ENCODE data around the gene MMRN2.
"Not testable (repeated sequence)": the region's sequence is repeated elsewhere in the genome, so short reads cannot be mapped to it uniquely, and the experiment has no call there.

The MMRN2 gene

DNA sequence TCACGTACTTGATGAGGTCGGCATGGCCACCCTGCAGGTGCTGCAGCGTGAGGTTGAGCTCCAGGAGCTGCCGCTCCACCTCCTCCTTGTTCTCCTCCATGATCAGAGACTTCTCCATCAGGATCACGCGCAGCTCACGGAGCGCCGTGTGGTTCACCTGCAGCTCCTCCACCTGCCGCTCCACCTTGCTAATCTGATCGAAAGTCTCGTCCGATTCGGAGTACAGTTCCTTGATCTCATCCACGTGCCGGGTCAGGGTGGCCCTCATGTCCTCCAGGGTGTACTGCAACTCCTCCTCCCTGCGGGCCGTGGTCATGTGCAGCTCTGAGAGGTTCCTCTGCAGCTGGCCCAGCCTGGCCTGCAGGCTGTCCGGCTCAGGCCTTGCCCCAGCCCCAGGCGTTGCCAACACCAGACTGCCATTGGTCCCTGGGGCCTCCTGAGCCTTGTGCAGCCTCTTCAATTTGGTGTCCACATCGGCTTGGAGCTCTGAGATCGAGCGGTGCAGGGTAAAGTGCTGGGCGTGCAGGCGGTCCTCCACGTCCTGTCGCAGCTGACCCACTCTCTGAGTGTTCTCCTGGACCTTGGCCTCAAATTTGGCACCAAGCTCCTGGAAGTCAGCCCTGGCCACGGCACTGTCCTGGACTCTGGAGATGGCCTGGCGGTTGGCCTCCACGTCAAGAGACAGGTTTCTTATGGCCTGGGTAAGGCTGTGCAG is 13.9 kb downstream of the MMRN2 start:
- Histone ChIP-seq H3K4me1 (ENCODE audit: insufficient read depth, low read length) (no peaks in the 10 kb centered on the region), H3K27me3 (ENCODE audit: insufficient read depth, low read length) (no peaks in the 10 kb centered on the region), H3K36me3 (ENCODE audit: insufficient read depth, low read depth, low read length) (no peaks in the 10 kb centered on the region), H3K27ac (ENCODE audit: low read length) (no peak overlapping the region), H3K9me3 (ENCODE audit: insufficient read depth, low read depth, low read length) (no peaks in the 10 kb centered on the region), H3K9ac (ENCODE audit: low read depth, low read length) (no peak overlapping the region), H3K4me3 (ENCODE audit: low read length) (no peak overlapping the region)

DNA sequence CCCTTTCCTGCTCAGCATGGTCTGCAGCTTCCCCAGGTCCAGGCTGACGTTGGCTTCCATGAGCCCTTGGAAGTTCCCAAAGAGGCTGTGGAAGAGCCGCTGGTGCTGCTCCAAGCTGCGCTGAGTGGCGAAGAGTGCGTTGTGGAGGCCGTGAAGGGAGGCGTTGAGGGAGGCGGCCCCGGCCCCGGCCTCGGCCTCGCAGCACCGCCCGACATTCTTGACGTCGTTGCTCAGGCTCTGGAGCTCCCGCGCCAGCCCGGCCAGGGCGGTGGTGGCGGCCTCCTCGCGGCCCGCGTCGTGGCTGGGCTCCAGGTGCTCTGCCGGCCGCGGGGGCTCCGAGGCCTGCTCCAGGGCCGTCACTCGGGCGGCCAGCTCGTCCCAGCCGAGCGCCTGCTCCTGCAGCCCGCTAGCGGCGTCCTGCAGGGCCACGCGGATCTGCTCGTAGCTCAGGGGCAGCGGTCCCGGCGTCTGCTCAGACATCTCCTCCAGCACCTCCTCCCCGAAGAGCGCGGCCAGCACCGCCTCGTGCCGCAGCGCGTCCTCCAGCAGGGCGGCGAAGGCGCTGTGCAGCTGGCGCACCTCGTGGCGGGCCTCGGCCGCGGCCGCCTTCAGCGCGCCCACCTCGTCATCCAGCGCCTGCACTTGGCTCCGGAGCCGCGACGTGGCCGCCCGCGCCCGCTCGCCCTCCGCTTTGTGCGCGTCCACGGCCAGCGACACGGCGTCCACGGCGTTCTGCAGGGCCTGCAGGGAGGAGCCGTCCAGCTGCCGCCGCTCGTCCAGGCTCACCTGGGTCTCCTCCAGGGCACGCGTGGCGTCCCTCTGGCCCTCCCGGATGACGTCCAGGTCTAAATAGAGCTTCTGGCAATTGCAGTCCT is 14.7 kb downstream of the MMRN2 start:
- Histone ChIP-seq H3K9ac (ENCODE audit: low read depth, low read length) (no peak overlapping the region), H3K4me1 (ENCODE audit: insufficient read depth, low read length) (no peaks in the 10 kb centered on the region), H3K27me3 (ENCODE audit: insufficient read depth, low read length) (no peaks in the 10 kb centered on the region), H3K27ac (ENCODE audit: low read length) (no peak overlapping the region), H3K9me3 (ENCODE audit: insufficient read depth, low read depth, low read length) (no peaks in the 10 kb centered on the region), H3K4me3 (ENCODE audit: low read length) (no peak overlapping the region), H3K36me3 (ENCODE audit: insufficient read depth, low read depth, low read length) (no peaks in the 10 kb centered on the region)

DNA sequence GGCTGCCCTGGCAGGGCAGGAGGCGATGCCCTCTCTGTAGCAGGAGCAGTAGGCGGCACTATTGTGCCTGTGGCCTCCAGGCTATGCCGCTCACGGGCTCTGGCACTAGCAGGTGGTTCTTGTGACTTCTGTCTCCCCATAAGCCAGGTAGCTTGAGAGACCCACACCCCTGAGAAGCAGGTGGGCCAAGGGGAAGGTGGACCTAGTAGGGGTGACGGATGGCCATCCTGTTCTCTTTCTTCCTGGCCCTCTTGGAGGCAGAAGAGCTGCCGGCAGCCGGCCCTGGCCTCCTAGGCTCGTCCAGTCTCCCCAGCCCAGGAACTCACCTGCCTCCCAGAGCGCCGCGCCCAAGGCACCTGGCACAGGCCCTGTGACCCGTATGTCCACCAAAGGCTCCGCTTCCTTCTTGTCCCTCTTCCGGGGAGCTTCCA is 15.4 kb downstream of the MMRN2 start:
- no peak overlapping the region for H3K27ac ChIP-seq (ENCODE audit: low read length)
- no peaks in the 10 kb centered on the region for H3K9me3 ChIP-seq (ENCODE audit: insufficient read depth, low read depth, low read length)
- no peak overlapping the region for H3K9ac ChIP-seq (ENCODE audit: low read depth, low read length)
- H3K27me3 ChIP-seq (ENCODE audit: insufficient read depth, low read length): no peaks in the 10 kb centered on the region
- no peak overlapping the region for H3K4me3 ChIP-seq (ENCODE audit: low read length)
- no peaks in the 10 kb centered on the region for H3K36me3 ChIP-seq (ENCODE audit: insufficient read depth, low read depth, low read length)
- no peaks in the 10 kb centered on the region for H3K4me1 ChIP-seq (ENCODE audit: insufficient read depth, low read length)

DNA sequence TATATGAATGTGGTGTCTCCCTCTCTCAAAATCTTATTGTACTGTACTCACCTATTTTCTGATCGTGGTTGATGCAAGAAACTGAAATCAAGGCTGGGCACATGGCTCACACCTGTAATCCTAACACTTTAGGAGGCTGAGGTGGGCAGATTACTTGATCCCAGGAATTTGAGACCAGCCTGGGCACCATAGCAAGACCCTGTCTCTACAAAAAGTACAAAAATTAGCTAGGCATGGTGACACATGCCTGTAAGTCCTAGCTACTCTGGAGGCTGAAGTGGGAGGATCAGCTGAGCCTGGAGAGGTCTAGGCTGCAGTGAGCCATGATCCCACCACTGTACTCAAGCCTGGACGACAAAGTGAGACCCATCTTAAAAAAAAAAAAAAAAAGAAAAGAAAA is 16.0 kb downstream of the MMRN2 start:
- Histone ChIP-seq H3K27ac (ENCODE audit: low read length) (no peak overlapping the region), H3K4me3 (ENCODE audit: low read length) (no peak overlapping the region), H3K9ac (ENCODE audit: low read depth, low read length) (no peak overlapping the region), H3K9me3 (ENCODE audit: insufficient read depth, low read depth, low read length) (no peaks in the 10 kb centered on the region), H3K36me3 (ENCODE audit: insufficient read depth, low read depth, low read length) (no peaks in the 10 kb centered on the region), H3K4me1 (ENCODE audit: insufficient read depth, low read length) (no peaks in the 10 kb centered on the region), H3K27me3 (ENCODE audit: insufficient read depth, low read length) (no peaks in the 10 kb centered on the region)

DNA sequence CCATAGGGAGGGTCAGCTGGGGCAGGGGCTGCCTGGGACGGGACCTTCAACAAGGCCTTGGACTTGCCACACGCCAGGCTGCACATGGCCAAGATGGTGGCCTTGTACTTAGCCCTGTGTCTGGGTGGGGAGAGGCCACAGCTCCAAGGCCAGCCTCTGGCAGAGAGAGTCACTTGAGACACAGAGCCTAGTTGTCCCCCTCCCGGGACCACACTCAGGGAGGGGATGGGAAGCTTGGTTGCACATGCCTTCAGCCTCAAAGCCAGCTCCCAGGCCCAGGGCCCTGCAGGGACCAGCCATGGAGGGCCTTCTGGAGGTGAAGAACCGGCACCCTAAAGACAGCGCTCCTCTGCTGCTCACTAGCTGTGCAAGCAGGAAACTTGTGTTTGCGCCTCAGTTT is 16.7 kb downstream of the MMRN2 start:
- Histone ChIP-seq H3K27ac (ENCODE audit: low read length) (no peak overlapping the region), H3K9ac (ENCODE audit: low read depth, low read length) (no peak overlapping the region), H3K27me3 (ENCODE audit: insufficient read depth, low read length) (no peaks in the 10 kb centered on the region), H3K9me3 (ENCODE audit: insufficient read depth, low read depth, low read length) (no peaks in the 10 kb centered on the region), H3K4me3 (ENCODE audit: low read length) (no peak overlapping the region), H3K4me1 (ENCODE audit: insufficient read depth, low read length) (no peaks in the 10 kb centered on the region), H3K36me3 (ENCODE audit: insufficient read depth, low read depth, low read length) (no peaks in the 10 kb centered on the region)

DNA sequence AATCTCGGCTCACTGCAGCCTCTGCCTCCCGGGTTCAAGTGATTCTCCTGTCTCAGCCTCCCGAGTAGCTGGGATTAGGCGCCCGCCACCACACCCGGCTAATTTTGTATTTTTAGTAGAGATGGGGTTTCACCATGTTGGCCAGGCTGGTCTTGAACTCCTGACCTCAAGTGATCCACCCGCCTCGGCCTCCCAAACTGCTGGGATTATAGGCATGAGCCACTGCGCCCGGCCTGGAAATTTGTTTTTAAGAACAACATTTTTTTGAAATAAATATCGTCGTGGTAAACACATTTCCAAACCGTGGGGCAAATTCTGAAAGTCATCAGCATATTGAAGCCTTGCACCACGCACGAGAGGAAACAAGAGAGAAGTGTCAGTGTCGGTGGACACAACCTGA is 17.3 kb downstream of the MMRN2 start:
- H3K27me3 ChIP-seq (ENCODE audit: insufficient read depth, low read length); H3K9ac ChIP-seq (ENCODE audit: low read depth, low read length); H3K4me3 ChIP-seq (ENCODE audit: low read length); H3K27ac ChIP-seq (ENCODE audit: low read length); H3K4me1 ChIP-seq (ENCODE audit: insufficient read depth, low read length); H3K9me3 ChIP-seq (ENCODE audit: insufficient read depth, low read depth, low read length); H3K36me3 ChIP-seq (ENCODE audit: insufficient read depth, low read depth, low read length): not testable (repeated sequence)

DNA sequence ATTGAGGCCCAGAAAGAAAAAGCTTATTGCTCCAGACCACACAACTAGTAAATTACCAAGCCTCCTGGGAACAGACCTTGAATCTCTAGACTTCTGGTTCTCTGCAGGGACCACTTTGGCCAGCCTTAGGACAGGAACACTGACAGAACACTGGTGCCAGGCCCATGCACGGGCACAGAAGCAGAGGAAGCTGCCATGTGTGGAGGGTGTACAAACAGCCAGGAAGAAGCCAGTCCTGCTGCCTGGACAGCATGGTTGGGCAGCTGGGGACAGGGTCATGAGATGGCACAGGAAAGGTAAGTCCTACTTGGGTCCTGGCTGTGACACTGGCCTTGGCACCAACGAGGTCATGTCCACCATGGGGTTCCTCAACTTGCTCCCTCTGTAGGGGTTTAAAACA is 19.2 kb downstream of the MMRN2 start:
- Histone ChIP-seq H3K9me3 (ENCODE audit: insufficient read depth, low read depth, low read length) (no peaks in the 10 kb centered on the region), H3K36me3 (ENCODE audit: insufficient read depth, low read depth, low read length) (no peaks in the 10 kb centered on the region), H3K4me1 (ENCODE audit: insufficient read depth, low read length) (no peaks in the 10 kb centered on the region), H3K27me3 (ENCODE audit: insufficient read depth, low read length) (no peaks in the 10 kb centered on the region), H3K27ac (ENCODE audit: low read length) (no peak overlapping the region), H3K9ac (ENCODE audit: low read depth, low read length) (no peak overlapping the region), H3K4me3 (ENCODE audit: low read length) (no peak overlapping the region)

DNA sequence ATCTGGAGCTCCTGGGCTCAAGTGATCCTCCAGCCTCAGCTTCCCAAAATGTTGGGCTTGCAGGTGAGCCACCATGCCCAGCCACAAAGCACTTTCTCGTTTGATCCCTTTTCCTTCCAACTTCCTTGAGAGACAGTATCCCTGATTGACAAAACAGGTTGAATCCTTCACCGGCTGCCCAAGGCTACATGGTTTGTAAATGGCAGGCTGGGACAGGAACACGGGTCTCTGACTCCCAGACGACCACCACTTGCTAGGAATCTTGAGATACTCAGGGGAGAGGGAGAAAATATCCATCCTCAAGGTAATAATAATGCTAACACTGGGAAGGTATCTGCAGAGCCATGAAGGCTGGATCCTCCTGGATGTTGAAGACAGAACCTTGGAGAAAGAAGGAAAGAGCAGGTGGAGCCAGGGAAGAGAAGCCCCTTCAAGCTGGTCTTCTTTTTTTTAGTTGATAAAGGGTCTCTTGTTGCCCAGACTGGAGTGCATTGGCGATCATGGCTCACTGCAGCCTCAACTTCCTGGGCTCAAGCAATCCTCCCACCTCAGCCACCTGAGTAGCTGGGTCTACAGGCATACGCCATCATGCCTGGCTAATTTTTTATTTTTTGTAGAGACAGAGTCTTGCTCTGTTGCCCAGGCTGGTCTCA is 19.8 kb downstream of the MMRN2 start:
- no peaks in the 10 kb centered on the region for H3K9me3 ChIP-seq (ENCODE audit: insufficient read depth, low read depth, low read length)
- no peak overlapping the region for H3K9ac ChIP-seq (ENCODE audit: low read depth, low read length)
- H3K27ac ChIP-seq (ENCODE audit: low read length): no peak overlapping the region
- H3K27me3 ChIP-seq (ENCODE audit: insufficient read depth, low read length): no peaks in the 10 kb centered on the region
- H3K4me3 ChIP-seq (ENCODE audit: low read length): no peak overlapping the region
- no peaks in the 10 kb centered on the region for H3K4me1 ChIP-seq (ENCODE audit: insufficient read depth, low read length)
- no peaks in the 10 kb centered on the region for H3K36me3 ChIP-seq (ENCODE audit: insufficient read depth, low read depth, low read length)

DNA sequence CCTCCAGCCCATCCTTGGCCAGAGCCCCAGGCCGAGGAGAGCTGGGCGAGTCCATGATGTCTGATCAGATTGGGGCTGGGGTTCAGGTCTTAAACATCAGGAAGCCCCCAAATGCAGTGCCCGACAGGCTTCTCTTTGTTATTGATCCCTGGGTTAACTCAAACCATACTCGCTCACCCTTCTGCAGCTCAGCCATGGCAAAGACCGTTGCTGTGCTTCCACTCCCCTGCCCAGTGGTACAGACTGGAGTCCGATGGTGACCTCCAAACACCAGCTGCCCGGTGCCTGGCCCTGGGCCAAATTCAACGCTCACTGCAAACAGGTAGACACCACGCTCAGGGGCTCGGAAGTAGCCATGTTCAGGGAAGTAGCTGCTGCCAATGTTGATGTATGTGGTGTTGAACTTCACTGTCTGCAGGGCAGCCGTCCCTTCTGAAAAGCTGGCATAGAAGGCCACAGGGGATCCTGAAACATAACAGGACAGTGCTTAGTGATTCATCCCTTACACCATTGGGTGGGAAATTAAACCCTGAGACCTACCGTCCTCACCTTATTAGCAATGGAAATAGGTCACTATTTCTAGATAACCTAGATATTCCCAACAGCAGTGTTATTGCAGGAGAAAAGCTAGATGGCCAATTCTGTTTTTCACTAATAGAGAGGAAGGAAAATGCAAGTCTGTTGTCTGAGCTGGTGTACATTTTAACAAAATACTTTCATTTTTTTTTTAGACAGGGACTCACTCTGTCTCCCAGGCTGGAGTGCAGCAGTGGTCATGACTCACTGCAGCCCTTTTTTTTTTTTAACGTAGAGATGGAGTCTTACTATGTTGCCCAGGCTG is 20.5 kb downstream of the MMRN2 start:
- Histone ChIP-seq H3K4me3 (ENCODE audit: low read length) (no peak overlapping the region), H3K4me1 (ENCODE audit: insufficient read depth, low read length) (no peaks in the 10 kb centered on the region), H3K9ac (ENCODE audit: low read depth, low read length) (no peak overlapping the region), H3K27ac (ENCODE audit: low read length) (no peak overlapping the region), H3K9me3 (ENCODE audit: insufficient read depth, low read depth, low read length) (no peaks in the 10 kb centered on the region), H3K36me3 (ENCODE audit: insufficient read depth, low read depth, low read length) (no peaks in the 10 kb centered on the region), H3K27me3 (ENCODE audit: insufficient read depth, low read length) (no peaks in the 10 kb centered on the region)

DNA sequence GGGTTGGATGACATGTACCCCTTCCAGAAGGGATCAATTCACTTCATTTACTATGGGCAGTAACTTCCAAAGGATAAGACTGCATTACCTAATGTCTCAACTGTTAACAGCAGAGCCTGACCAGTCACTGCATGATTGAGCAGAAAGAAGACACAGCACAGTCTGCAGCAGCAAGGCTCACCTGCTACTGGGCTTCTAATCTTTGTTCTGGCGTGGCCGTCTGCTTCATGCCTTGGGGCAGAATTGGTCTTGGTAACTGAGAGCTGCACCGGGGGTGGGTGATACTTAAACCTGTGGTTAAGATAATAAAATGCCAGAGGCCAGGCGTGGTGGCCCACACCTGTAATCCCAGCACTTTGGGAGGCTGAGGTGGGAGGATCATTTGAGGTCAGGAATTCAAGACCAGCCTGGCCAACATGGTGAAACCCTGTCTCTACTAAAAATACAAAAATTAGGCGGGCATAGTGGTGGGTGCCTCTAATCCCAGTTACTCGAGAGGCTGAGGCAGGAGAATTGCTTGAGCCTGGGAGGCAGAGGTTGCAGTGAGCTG is 23.2 kb downstream of the MMRN2 start:
- H3K36me3 ChIP-seq (ENCODE audit: insufficient read depth, low read depth, low read length): peaks cover 23% of the 10 kb centered on the region
- not testable (repeated sequence) for H3K9ac ChIP-seq (ENCODE audit: low read depth, low read length); H3K27me3 ChIP-seq (ENCODE audit: insufficient read depth, low read length); H3K4me3 ChIP-seq (ENCODE audit: low read length); H3K9me3 ChIP-seq (ENCODE audit: insufficient read depth, low read depth, low read length); H3K27ac ChIP-seq (ENCODE audit: low read length); H3K4me1 ChIP-seq (ENCODE audit: insufficient read depth, low read length)

DNA sequence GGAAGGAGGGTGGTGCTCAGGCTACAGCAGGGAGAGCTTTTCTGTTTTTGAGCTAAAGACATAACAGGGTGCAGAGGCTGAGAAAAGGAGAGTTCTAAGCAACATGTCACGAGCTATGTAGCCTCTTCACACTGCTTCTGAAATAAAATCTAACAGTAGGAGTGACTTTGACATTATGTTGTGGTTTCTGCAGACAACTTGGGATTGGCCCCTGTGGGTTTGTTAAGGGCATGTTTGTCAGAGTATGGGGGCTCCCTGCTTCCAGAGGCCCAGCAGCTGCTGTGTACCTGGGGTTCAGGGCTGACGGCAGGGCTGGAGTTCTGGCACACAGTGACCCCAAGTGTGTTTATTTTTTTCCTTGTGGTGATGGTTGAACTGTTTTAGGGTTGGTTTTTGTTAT is 24.7 kb downstream of the MMRN2 start:
- no peak overlapping the region for H3K9ac ChIP-seq (ENCODE audit: low read depth, low read length)
- H3K4me1 ChIP-seq (ENCODE audit: insufficient read depth, low read length): no peaks in the 10 kb centered on the region
- no peaks in the 10 kb centered on the region for H3K9me3 ChIP-seq (ENCODE audit: insufficient read depth, low read depth, low read length)
- no peaks in the 10 kb centered on the region for H3K27me3 ChIP-seq (ENCODE audit: insufficient read depth, low read length)
- no peak overlapping the region for H3K4me3 ChIP-seq (ENCODE audit: low read length)
- H3K27ac ChIP-seq (ENCODE audit: low read length): no peak overlapping the region
- peaks cover 38% of the 10 kb centered on the region for H3K36me3 ChIP-seq (ENCODE audit: insufficient read depth, low read depth, low read length)
